Measurements from ENCODE around the gene SYNRG.
A peak's percentile ranks its signal among the peaks of the same experiment; 100 is the strongest.

GRCh38 chr17:37650419-37651003 is 41.3 kb upstream of the SYNRG start:
- TF ChIP-seq CTCF (conservative IDR thresholded peaks at IDR 0.05 in 1 of 2, IDR thresholded peaks at IDR 0.05 in 1 of 2; ENCODE audit: low read depth in 1 of 2, low read length in 2 of 2) (peak; percentile 49 to 54), EZH2 (IDR thresholded peaks at IDR 0.05; ENCODE audit: low read length, missing control alignments) (no peak)

Measured in fibroblast of lung (primary cell).